Measurements from ENCODE around the gene SNX6.
A peak's percentile ranks its signal among the peaks of the same experiment; 100 is the strongest.

The SNX6 gene

GRCh38 chr14:34633742-34634141 lies 3.8 kb upstream of the SNX6 start:
- DNase-seq = no peak

- DNase-seq = no peak
Observed at GRCh38 chr14:34632411-34632978, 2.5 kb upstream of the SNX6 start.

GRCh38 chr14:34629344-34629656 lies 648 bp downstream of the SNX6 start:
- DNase-seq = peak; percentile 49

GRCh38 chr14:34628681-34629135 lies 1.2 kb downstream of the SNX6 start:
- DNase-seq = no peak

GRCh38 chr14:34623506-34623905 lies 6.4 kb downstream of the SNX6 start:
- DNase-seq = no peak

- DNase-seq = no peak
Observed at GRCh38 chr14:34620839-34621238, 9.1 kb downstream of the SNX6 start.

GRCh38 chr14:34620115-34620514 lies 9.8 kb downstream of the SNX6 start:
- DNase-seq = no peak

- no peak for DNase-seq
Observed at GRCh38 chr14:34619471-34619870, 10.5 kb downstream of the SNX6 start.

GRCh38 chr14:34616360-34616759 lies 13.6 kb downstream of the SNX6 start:
- DNase-seq = no peak

- DNase-seq = no peak
Observed at GRCh38 chr14:34615507-34615906, 14.4 kb downstream of the SNX6 start.

GRCh38 chr14:34614638-34615037 lies 15.3 kb downstream of the SNX6 start:
- DNase-seq = no peak

- no peak for DNase-seq
Observed at GRCh38 chr14:34610101-34610500, 19.8 kb downstream of the SNX6 start.

GRCh38 chr14:34605461-34605860 lies 24.5 kb downstream of the SNX6 start:
- no peak for DNase-seq

GRCh38 chr14:34604995-34605394 lies 25.0 kb downstream of the SNX6 start:
- DNase-seq = no peak

GRCh38 chr14:34596891-34597290 lies 33.1 kb downstream of the SNX6 start:
- no peak for DNase-seq

GRCh38 chr14:34593740-34594375 lies 36.1 kb downstream of the SNX6 start:
- no peak for DNase-seq

GRCh38 chr14:34592623-34593022 lies 37.3 kb downstream of the SNX6 start:
- DNase-seq = no peak

- DNase-seq = peak; percentile 23
Observed at GRCh38 chr14:34583525-34583924, 46.4 kb downstream of the SNX6 start.

- DNase-seq = no peak
Observed at GRCh38 chr14:34582117-34582680, 47.7 kb downstream of the SNX6 start.

- DNase-seq = no peak
Observed at GRCh38 chr14:34580381-34580780, 49.6 kb downstream of the SNX6 start.

- no peak for DNase-seq
Observed at GRCh38 chr14:34571771-34572170, 58.2 kb downstream of the SNX6 start.

GRCh38 chr14:34569750-34570149 lies 60.2 kb downstream of the SNX6 start:
- DNase-seq = no peak

GRCh38 chr14:34568803-34569202 lies 61.1 kb downstream of the SNX6 start:
- DNase-seq = no peak

GRCh38 chr14:34562776-34563150 lies 67.2 kb downstream of the SNX6 start:
- no peak for DNase-seq
